ENCODE data around the gene CCDC57. TPM values are rescaled to one million over a fixed set of nuclear protein-coding genes. Genes with fewer than 3 reads are reported as not detected.

Gene CCDC57
- total RNA-seq, 1 donor from 2014 or later = 40.7 TPM

DNA sequence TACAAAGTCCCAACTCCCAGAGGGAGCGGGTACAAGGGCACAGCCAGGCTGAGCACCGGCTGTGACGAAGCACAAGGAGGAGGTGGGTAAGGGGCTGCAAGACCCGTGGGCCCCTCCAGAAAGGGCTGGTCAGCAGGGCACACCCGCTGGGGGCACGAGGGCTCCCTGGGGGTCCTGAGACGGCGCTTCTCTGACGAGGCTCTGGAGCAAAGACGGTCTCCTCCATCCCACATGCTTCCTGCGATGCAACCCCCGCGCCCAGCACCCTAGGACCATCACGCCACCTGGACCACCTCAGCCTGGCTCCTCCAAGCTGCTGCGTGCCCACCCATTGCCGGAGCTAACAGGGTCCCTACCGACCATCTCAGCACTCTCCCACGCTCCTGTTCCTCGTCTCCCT is 8.7 kb downstream of the CCDC57 start:
- no peak for DNase-seq
- Mint-ChIP-seq H3K4me3 (ENCODE audit: unreplicated experiment) (no peak overlapping the region), H3K4me1 (ENCODE audit: low read depth, unreplicated experiment) (peaks cover 16% of the 10 kb centered on the region), H3K36me3 (ENCODE audit: unreplicated experiment) (no peaks in the 10 kb centered on the region), H3K27ac (ENCODE audit: unreplicated experiment) (no peak overlapping the region), H3K9me3 (ENCODE audit: unreplicated experiment) (peaks cover 7% of the 10 kb centered on the region), H3K27me3 (ENCODE audit: unreplicated experiment) (peaks cover 6% of the 10 kb centered on the region)
- TF ChIP-seq, protein P1, sequence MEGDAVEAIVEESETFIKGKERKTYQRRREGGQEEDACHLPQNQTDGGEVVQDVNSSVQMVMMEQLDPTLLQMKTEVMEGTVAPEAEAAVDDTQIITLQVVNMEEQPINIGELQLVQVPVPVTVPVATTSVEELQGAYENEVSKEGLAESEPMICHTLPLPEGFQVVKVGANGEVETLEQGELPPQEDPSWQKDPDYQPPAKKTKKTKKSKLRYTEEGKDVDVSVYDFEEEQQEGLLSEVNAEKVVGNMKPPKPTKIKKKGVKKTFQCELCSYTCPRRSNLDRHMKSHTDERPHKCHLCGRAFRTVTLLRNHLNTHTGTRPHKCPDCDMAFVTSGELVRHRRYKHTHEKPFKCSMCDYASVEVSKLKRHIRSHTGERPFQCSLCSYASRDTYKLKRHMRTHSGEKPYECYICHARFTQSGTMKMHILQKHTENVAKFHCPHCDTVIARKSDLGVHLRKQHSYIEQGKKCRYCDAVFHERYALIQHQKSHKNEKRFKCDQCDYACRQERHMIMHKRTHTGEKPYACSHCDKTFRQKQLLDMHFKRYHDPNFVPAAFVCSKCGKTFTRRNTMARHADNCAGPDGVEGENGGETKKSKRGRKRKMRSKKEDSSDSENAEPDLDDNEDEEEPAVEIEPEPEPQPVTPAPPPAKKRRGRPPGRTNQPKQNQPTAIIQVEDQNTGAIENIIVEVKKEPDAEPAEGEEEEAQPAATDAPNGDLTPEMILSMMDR (IDR thresholded peaks at IDR 0.05; ENCODE audit: partially characterized antibody, unreplicated experiment) = no peak

DNA sequence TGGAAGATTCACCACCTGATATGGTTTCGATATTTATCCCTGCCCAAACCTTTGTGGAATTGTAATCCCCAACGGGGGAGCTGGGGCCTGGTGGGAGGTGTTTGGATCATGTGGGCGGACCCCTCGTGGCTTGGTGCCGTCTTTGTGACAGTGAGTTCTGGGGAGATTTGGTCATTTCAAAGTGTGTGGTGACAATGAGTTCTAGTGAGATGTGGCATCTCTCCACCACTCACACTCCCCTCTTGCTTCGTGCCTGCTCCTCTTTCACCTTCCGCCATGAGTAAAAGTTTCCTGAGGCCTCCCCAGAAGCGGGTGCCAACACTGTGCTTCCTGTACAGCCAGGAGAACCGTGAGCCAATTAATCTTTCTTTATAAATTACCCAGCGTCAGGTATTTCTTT is 9.7 kb downstream of the CCDC57 start:
- Mint-ChIP-seq H3K27me3 (ENCODE audit: unreplicated experiment) (peaks cover 6% of the 10 kb centered on the region), H3K36me3 (ENCODE audit: unreplicated experiment) (no peaks in the 10 kb centered on the region), H3K4me3 (ENCODE audit: unreplicated experiment) (no peak overlapping the region), H3K4me1 (ENCODE audit: low read depth, unreplicated experiment) (peaks cover 16% of the 10 kb centered on the region), H3K27ac (ENCODE audit: unreplicated experiment) (no peak overlapping the region), H3K9me3 (ENCODE audit: unreplicated experiment) (peaks cover 6% of the 10 kb centered on the region)
- DNase-seq = no peak
- TF ChIP-seq, protein P1 (IDR thresholded peaks at IDR 0.05; ENCODE audit: partially characterized antibody, unreplicated experiment) = no peak

- no peak for DNase-seq
- Mint-ChIP-seq H3K36me3 (ENCODE audit: unreplicated experiment) (no peaks in the 10 kb centered on the region), H3K4me3 (ENCODE audit: unreplicated experiment) (no peak overlapping the region), H3K9me3 (ENCODE audit: unreplicated experiment) (peaks cover 6% of the 10 kb centered on the region), H3K27me3 (ENCODE audit: unreplicated experiment) (peaks cover 4% of the 10 kb centered on the region), H3K4me1 (ENCODE audit: low read depth, unreplicated experiment) (peaks cover 16% of the 10 kb centered on the region), H3K27ac (ENCODE audit: unreplicated experiment) (no peak overlapping the region)
- TF ChIP-seq, protein P1 (IDR thresholded peaks at IDR 0.05; ENCODE audit: partially characterized antibody, unreplicated experiment) = no peak
These were observed 11.1 kb downstream of the CCDC57 start for GRCh38 chr17:82201498-82201910.

GRCh38 chr17:82200743-82201497 is 11.7 kb downstream of the CCDC57 start:
- Mint-ChIP-seq H3K27ac (ENCODE audit: unreplicated experiment) (no peak overlapping the region), H3K36me3 (ENCODE audit: unreplicated experiment) (no peaks in the 10 kb centered on the region), H3K9me3 (ENCODE audit: unreplicated experiment) (peaks cover 6% of the 10 kb centered on the region), H3K27me3 (ENCODE audit: unreplicated experiment) (peaks cover 4% of the 10 kb centered on the region), H3K4me3 (ENCODE audit: unreplicated experiment) (no peak overlapping the region), H3K4me1 (ENCODE audit: low read depth, unreplicated experiment) (peaks cover 13% of the 10 kb centered on the region)
- DNase-seq = no peak
- TF ChIP-seq, protein P1 (IDR thresholded peaks at IDR 0.05; ENCODE audit: partially characterized antibody, unreplicated experiment) = no peak

GRCh38 chr17:82200135-82200534 is 12.5 kb downstream of the CCDC57 start:
- no peak overlapping the region for H3K27ac Mint-ChIP-seq (ENCODE audit: unreplicated experiment)
- H3K9me3 Mint-ChIP-seq (ENCODE audit: unreplicated experiment) = peaks cover 1% of the 10 kb centered on the region
- H3K27me3 Mint-ChIP-seq (ENCODE audit: unreplicated experiment) = peaks cover 1% of the 10 kb centered on the region
- TF ChIP-seq, protein P1 (IDR thresholded peaks at IDR 0.05; ENCODE audit: partially characterized antibody, unreplicated experiment) = no peak
- peaks cover 6% of the 10 kb centered on the region for H3K4me1 Mint-ChIP-seq (ENCODE audit: low read depth, unreplicated experiment)
- H3K36me3 Mint-ChIP-seq (ENCODE audit: unreplicated experiment) = no peaks in the 10 kb centered on the region
- H3K4me3 Mint-ChIP-seq (ENCODE audit: unreplicated experiment) = no peak overlapping the region
- DNase-seq = no peak
